PFSK-1 (cell line): ENCODE results near the gene ACER2.

ENCODE experiments used
- FOXP2 ChIP-seq: optimal IDR thresholded peaks from 2 replicates; pipeline ENCODE3; 2011; ENCODE audit warnings: borderline replicate concordance, control low read depth, inconsistent platforms; ENCODE audit not compliant: insufficient read depth; ENCODE audit errors: extremely low read length, extremely low read depth
- POLR2AphosphoS5 ChIP-seq: IDR thresholded peaks from 2 replicates; pipeline ENCODE4 v1.6.1; 2012; ENCODE audit warnings: low read depth, mild to moderate bottlenecking, control low read depth, low read length, moderate library complexity
- REST ChIP-seq, 2 experiments: IDR thresholded peaks; 2 replicates each; pipeline versions ENCODE4 v1.6.1 to v1.8.0; 2011 to 2012; ENCODE audit warnings: low read depth in 2 of 2, low read length in 2 of 2, control low read depth in 1 of 2, inconsistent platforms in 1 of 2, mild to moderate bottlenecking in 1 of 2, moderate library complexity in 1 of 2; ENCODE audit not compliant: insufficient read depth in 1 of 2
- SIN3A ChIP-seq: IDR thresholded peaks from 2 replicates; pipeline ENCODE4 v1.6.1; 2012; ENCODE audit warnings: mild to moderate bottlenecking, low read length, moderate library complexity, borderline replicate concordance; ENCODE audit not compliant: insufficient read depth
- TAF1 ChIP-seq: IDR thresholded peaks from 2 replicates; pipeline ENCODE4 v1.6.1; 2012; ENCODE audit warnings: low read length, control low read depth, borderline replicate concordance; ENCODE audit not compliant: insufficient read depth

Gene ACER2

GRCh38 chr9:19481121-19481870 lies 72.5 kb downstream of the ACER2 start:
- TF ChIP-seq POLR2AphosphoS5 (no peak), REST (IDR thresholded peaks at IDR 0.05; ENCODE audit: insufficient read depth in 1 of 2, low read depth in 2 of 2, low read length in 2 of 2) (no peak), SIN3A (no peak), TAF1 (no peak), FOXP2 (no peak)

- TF ChIP-seq POLR2AphosphoS5 (no peak), TAF1 (no peak), FOXP2 (no peak), SIN3A (no peak), REST (IDR thresholded peaks at IDR 0.05; ENCODE audit: insufficient read depth in 1 of 2, low read depth in 2 of 2, low read length in 2 of 2) (no peak)
Observed at GRCh38 chr9:19481971-19482404, 73.2 kb downstream of the ACER2 start.

DNA sequence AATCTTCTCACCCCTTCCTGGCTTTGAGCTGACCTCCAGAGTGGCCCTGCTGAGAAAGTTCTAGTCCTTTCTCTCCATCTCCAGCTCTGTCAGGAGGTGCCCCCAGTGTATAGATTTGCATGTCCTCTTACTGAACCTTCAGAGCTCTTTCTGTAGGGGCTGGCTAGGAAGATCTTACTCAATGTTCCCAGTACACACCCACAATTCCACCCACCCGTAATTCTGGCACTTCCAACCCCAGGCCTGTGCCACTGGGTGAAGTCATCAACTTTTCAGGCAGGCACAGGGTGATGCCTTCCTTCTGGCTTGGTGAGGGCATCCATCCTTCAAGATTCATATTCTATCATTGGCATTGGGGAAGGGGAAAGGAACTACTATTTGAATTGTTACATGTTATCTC lies 75.9 kb downstream of the ACER2 start:
- TF ChIP-seq FOXP2 (no peak), SIN3A (no peak), POLR2AphosphoS5 (no peak), REST (IDR thresholded peaks at IDR 0.05; ENCODE audit: insufficient read depth in 1 of 2, low read depth in 2 of 2, low read length in 2 of 2) (no peak), TAF1 (no peak)

DNA sequence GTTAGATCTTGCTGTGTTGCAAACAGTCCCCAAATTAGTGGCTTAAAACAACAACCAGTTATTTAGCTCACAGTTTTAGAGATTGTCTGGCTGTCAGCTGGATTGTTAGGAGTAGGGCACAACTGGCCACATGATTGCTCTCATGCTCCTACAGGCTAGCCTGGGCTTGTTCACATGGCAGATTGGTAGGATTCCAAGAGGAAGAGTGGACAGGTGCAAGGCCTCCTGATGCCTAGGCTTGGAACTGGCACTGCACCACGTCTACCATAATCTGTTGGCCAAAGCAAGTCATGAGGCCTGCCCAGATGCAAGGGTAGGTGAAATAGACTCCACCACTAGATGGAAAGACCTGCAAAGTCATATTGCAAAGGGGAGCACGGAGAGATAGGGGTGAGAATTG lies 76.4 kb downstream of the ACER2 start:
- TF ChIP-seq FOXP2, result no peak
- no peak for TF ChIP-seq POLR2AphosphoS5
- TF ChIP-seq TAF1, result no peak
- TF ChIP-seq SIN3A, result no peak
- no peak for TF ChIP-seq REST (IDR thresholded peaks at IDR 0.05; ENCODE audit: insufficient read depth in 1 of 2, low read depth in 2 of 2, low read length in 2 of 2)

- TF ChIP-seq FOXP2 (no peak), POLR2AphosphoS5 (no peak), SIN3A (no peak), TAF1 (no peak), REST (IDR thresholded peaks at IDR 0.05; ENCODE audit: insufficient read depth in 1 of 2, low read depth in 2 of 2, low read length in 2 of 2) (no peak)
Observed at GRCh38 chr9:19486803-19487202, 78.0 kb downstream of the ACER2 start.
